Right lobe of liver (tissue), 6 donors: ENCODE data around the gene SUPT6H. TPM values are rescaled to one million over a fixed set of nuclear protein-coding genes. Genes with fewer than 3 reads are reported as not detected.

Experiments used
- ATAC-seq, 4 donors: fragments of 200-7000 bp; cut with Tn5 transposase; one replicate each; pipeline ENCODE4 v1.9.1; 2020; ENCODE audit warnings: mild to moderate bottlenecking in 4 of 4, moderate library complexity in 4 of 4
- DNase-seq, 3 donors: peaks; one replicate each; pipeline ENCODE4 v3.0.0-alpha.2; 2020
- H3K27ac ChIP-seq, 3 donors: fragments of 200-600 bp; one replicate each; pipeline ENCODE4 v1.8.0; 2022
- H3K27me3 ChIP-seq, 2 donors: fragments of 200-600 bp; one replicate each; pipeline ENCODE4 v1.8.0; 2022
- H3K36me3 ChIP-seq, 4 donors: fragments of 200-600 bp; sonication (generic) in 1 of 4; one replicate each; pipeline versions ENCODE4 v1.5.1 to v1.8.0; 2017 to 2022; ENCODE audit warnings: control low read depth in 1 of 4
- H3K4me1 ChIP-seq, 4 donors: fragments of 200-600 bp; sonication (generic) in 1 of 4; one replicate each; pipeline versions ENCODE4 v1.5.1 to v1.8.0; 2017 to 2022; ENCODE audit warnings: control low read depth in 1 of 4
- H3K4me3 ChIP-seq, 3 donors: fragments of 200-600 bp; one replicate each; pipeline ENCODE4 v1.8.0; 2022
- H3K9me3 ChIP-seq, 4 donors: fragments of 200-600 bp; sonication (generic) in 1 of 4; one replicate each; pipeline versions ENCODE4 v1.5.1 to v1.8.0; 2017 to 2022; ENCODE audit warnings: control low read depth in 1 of 4
- POLR2A ChIP-seq: fragments of 450-650 bp; IDR thresholded peaks from one replicate; pipeline ENCODE4 v1.6.1; 2017; ENCODE audit warnings: antibody characterized with exemption, mild to moderate bottlenecking
- WGBS: methylation state at CpG from one replicate; pipeline ENCODE4 v1.1.6; 2018; ENCODE audit warnings: low coverage, low lambda C conversion rate; ENCODE audit not compliant: insufficient coverage; ENCODE audit errors: missing lambda C conversion rate; 5-methylcytosine and 5-hydroxymethylcytosine counted together
- intact Hi-C, 2 donors: fragments of 100-400 bp; cut with DNase I; formaldehyde crosslinking; loops; one replicate each; pipeline versions ENCODE4 v1.11.2 to v1.14.1; 2022
- total RNA-seq, 6 experiments: library from RNA; depleted of rRNA in 2 of 6; stranded (reverse); fragments of >200 nt in 2 of 6; fragmentation: NEBNext Ultra II Directional in 3 of 6; extraction: Animal tissue kit (Norgen Biotek cat#: 25700) in 3 of 6; gene quantifications; one replicate each; pipeline versions ENCODE4 v1.1.0 to v1.2.4, GENCODE V29; 2016 to 2023
- TF ChIP-seq, protein P1 (sequence below), 4 donors: fragments of 200-600 bp in 3 of 4; fragments of 450-650 bp in 1 of 4; IDR thresholded peaks; one replicate each; pipeline versions ENCODE4 v1.5.1 to v1.8.0; 2016 to 2022; ENCODE audit warnings: antibody characterized with exemption in 4 of 4, mild to moderate bottlenecking in 2 of 4
- donor health status: DM: no; HTN: yes; CAD: no.
- donor health status: DM: no; HTN: no; CAD: no.
- donor health status: DM: no; HTN: no; CAD: no.
- donor health status: DM: no; HTN: yes; CAD: no.
- donor health status: DM: no; HTN: yes; CAD: no.

Gene SUPT6H
- total RNA-seq, 6 experiments from 2014 or later, result 28.8 to 38.0 (median 34.0) TPM

DNA sequence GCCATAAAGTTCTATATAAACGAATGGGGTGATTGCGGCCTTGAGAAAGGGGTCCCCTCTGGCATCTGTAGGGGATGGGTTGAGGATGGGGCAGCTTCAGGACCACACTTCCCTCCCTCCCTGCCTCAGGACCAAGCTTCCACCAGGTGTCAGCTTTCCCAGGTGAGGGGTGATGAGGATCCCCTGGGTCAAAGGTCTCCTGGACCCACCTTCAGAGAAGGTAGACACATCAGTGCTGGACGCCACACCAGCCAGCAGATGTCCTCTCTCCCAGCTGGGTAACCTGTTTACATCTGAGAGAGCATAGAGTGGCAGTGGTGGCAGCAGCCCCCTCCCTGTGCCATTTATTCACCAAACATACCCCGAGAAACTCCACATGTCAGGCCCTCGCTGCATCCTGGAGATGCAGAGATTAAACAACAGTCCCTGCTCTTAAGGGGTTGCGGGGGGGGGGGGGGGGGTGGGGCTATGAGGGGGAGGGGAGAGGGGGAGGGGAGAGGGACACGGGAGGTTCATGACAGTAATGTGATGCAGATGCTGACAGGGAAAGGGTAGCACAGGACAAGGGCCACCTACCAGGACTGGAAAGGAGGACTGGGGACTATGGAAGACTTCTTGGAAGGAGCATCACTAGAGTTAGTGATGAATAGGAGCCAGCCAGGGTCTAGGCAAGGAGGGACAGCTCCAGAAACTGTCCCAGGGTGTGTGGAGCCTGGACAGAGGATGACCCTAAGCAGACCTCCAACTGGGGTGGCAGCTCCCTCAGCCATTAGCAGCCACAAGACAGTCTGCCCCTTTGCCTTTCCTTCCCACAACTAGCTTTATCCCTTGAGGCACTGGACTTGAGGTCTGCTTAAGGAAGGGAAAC, 44.7 kb downstream of the SUPT6H start:
- no peaks in the 10 kb centered on the region for H3K27me3 ChIP-seq
- intact Hi-C loops, result no loop called here
- H3K27ac ChIP-seq, result no peak overlapping the region
- DNase-seq (no peak), ATAC-seq (no peak)
- 77% methylated on average over 6 of the region's 7 CpGs for WGBS
- H3K4me3 ChIP-seq, result no peak overlapping the region
- peaks cover 0 to 21% (median 5%) of the 10 kb centered on the region in 4 donors for H3K36me3 ChIP-seq
- H3K4me1 ChIP-seq, result peaks cover 0 to 13% (median 5%) of the 10 kb centered on the region in 4 donors
- H3K9me3 ChIP-seq, result no peaks in the 10 kb centered on the region
- TF ChIP-seq, protein P1, sequence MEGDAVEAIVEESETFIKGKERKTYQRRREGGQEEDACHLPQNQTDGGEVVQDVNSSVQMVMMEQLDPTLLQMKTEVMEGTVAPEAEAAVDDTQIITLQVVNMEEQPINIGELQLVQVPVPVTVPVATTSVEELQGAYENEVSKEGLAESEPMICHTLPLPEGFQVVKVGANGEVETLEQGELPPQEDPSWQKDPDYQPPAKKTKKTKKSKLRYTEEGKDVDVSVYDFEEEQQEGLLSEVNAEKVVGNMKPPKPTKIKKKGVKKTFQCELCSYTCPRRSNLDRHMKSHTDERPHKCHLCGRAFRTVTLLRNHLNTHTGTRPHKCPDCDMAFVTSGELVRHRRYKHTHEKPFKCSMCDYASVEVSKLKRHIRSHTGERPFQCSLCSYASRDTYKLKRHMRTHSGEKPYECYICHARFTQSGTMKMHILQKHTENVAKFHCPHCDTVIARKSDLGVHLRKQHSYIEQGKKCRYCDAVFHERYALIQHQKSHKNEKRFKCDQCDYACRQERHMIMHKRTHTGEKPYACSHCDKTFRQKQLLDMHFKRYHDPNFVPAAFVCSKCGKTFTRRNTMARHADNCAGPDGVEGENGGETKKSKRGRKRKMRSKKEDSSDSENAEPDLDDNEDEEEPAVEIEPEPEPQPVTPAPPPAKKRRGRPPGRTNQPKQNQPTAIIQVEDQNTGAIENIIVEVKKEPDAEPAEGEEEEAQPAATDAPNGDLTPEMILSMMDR (IDR thresholded peaks at IDR 0.05), result no peak
- TF ChIP-seq POLR2A, result no peak

DNA sequence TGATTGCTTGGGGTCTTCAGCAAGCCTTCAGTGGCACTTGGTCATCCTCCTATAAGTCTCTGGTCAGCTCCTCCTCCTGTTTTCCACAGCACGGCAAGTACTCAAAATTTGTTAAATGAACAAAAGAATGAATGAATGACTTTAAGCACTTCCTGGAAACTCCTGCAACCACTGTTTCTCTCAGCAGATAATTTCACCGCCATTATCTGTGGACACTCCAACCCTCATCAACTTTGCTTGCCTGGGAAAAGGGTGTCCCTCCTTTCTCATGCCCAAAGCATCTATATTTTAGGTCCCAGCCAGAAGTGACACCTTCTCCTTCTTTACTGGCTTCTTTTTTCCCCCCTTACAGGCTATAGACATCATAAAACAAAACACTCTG, 45.3 kb downstream of the SUPT6H start:
- Histone ChIP-seq H3K27me3 (no peaks in the 10 kb centered on the region), H3K9me3 (no peaks in the 10 kb centered on the region), H3K36me3 (peaks cover 0 to 15% (median 1%) of the 10 kb centered on the region in 4 donors), H3K4me3 (no peak overlapping the region), H3K4me1 (peaks cover 0 to 10% (median 4%) of the 10 kb centered on the region in 4 donors), H3K27ac (no peak overlapping the region)
- no peak for DNase-seq
- no peak for ATAC-seq
- WGBS, result 80% methylated on average over 2 of the region's 2 CpGs
- intact Hi-C loops, result no loop called here
- TF ChIP-seq, protein P1 (IDR thresholded peaks at IDR 0.05), result no peak
- TF ChIP-seq POLR2A, result no peak

DNA sequence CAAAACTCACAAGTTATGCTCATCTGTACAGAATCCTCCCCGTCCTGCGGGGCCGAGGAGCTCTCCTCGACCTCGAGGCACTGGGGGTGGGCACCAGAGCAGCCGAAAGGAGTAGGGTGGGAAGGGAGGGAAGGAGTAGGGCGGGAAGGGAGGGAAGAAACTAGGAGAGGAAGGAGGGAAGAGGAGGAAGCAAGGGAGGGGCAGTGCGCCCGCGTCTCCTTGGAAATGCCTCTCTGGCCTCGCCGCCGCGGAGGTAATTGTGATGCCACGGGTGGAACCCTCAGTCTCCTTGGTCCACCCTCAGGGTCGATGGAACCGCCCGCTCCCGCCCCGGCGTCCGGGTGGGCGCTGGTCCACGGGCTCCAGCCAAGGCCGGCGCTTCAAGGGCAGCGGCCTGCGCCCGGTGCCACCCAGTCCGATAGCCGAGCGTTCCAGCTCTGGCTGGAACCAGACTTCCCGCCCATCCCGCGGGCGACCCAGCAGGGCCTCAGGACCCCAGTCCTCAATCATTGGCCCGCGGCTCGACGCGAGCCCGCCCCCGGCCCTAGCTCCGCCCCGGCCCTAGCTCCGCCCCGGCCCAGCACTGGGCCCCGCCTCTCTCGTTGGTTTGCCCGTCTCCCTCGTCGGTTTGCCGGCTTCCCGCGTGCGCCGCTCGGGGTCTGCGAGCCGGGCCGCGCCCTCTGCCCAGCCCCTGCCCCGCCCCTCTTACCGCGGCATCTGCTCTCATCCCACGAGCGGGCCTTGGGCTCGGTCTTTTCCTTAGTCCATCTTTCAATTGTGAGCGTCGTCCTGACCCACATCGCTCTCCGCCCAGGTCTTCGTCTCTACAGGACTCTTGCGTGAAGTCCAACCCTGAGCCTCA, 49.1 kb downstream of the SUPT6H start:
- H3K4me3 ChIP-seq, result peak overlapping the region; percentile 62 to 77 (median 64)
- H3K36me3 ChIP-seq, result no peaks in the 10 kb centered on the region
- H3K4me1 ChIP-seq, result peaks cover 0 to 10% (median 2%) of the 10 kb centered on the region in 4 donors
- no peaks in the 10 kb centered on the region for H3K9me3 ChIP-seq
- under 1% methylated on average over 18 of the region's 74 CpGs for WGBS
- no peaks in the 10 kb centered on the region for H3K27me3 ChIP-seq
- intact Hi-C loops, result no loop called here
- DNase-seq (peak; percentile 90), ATAC-seq (peak; percentile 89 to 94 (median 92))
- TF ChIP-seq, protein P1 (IDR thresholded peaks at IDR 0.05), result no peak
- peak; percentile 63 for TF ChIP-seq POLR2A
- H3K27ac ChIP-seq, result peak overlapping the region; percentile 56 to 85 (median 70)

DNA sequence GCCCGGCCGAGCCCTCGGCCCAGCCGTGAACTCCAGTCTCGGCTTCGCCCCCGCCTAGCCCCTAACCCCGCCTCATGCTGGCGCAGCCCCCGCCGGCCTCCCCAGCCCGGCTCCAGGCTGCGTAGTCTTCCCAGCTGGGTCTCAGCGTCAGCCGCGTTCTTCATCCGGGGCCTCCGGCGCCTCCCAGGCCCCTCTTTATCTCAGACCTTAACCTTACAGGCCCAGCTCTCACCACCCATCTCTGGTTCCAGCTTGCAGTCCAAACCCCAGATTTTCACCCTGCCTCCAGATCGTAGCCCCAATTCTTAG, 49.7 kb downstream of the SUPT6H start, which contains the start of gene PROCA1:
PROCA1 (minus strand) TSS at position 166 of the 309 bp plus-strand sequence. CDS start 228 bp downstream, outside the sequence.
- WGBS, result 19% methylated on average over 6 of the region's 20 CpGs
- ATAC-seq, result peak in 1 of 4 donors; percentile 13

More for the DNA sequence above, 49.7 kb downstream of the SUPT6H start, which contains the start of gene PROCA1:
- no peaks in the 10 kb centered on the region for H3K36me3 ChIP-seq
- intact Hi-C loops, result no loop called here
- H3K9me3 ChIP-seq, result no peaks in the 10 kb centered on the region
- H3K27ac ChIP-seq, result peak within 1 kb of the TSS; percentile 56 to 85 (median 70)
- TF ChIP-seq, protein P1 (IDR thresholded peaks at IDR 0.05), result no peak
- H3K4me3 ChIP-seq, result peak within 1 kb of the TSS; percentile 62 to 77 (median 64)
- H3K27me3 ChIP-seq, result no peaks in the 10 kb centered on the region
- H3K4me1 ChIP-seq, result peaks cover 0 to 10% (median 2%) of the 10 kb centered on the region in 4 donors
- no peak for DNase-seq
